SK-N-MC (cell line): Measurements from ENCODE around the gene NPS.

Source experiments
- EZH2 ChIP-seq: fragments of 200-600 bp; sonication (generic); IDR thresholded peaks from one replicate; pipeline ENCODE4 v1.6.1; 2017; ENCODE audit warnings: antibody characterized with exemption
- POLR2AphosphoS5 ChIP-seq: IDR thresholded peaks from 2 replicates; pipeline ENCODE4 v1.6.1; 2012; ENCODE audit warnings: mild to moderate bottlenecking, low read depth, low read length, borderline replicate concordance

DNA sequence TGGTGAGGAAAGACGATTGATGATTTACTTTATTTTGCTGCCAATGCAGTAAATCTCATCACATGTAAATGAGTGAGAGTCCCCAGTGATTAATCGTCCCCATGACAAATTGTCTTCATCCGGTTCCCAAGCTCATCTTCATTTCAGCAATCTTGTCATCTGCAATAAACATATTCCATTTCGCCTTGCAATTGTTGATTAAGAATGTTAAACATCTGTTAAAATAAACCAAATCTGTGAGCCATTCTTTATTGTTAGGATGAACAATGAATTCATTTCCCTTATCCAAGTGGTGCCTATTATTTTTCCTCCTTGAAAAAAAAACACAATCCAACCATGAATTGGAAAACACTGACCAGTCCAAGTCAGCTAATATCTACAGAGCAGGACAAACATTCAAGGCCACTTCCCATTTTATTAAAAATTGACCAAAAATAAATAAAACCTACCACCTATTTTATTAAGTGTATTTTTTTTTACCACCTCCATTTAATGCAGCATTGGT lies 36.5 kb downstream of the NPS start:
- TF ChIP-seq POLR2AphosphoS5 (no peak), EZH2 (no peak)
